Measurements from ENCODE around the gene ZNF426.
"Not testable (repeated sequence)": the region's sequence is repeated elsewhere in the genome, so short reads cannot be mapped to it uniquely, and the experiment has no call there.

Gene ZNF426

DNA sequence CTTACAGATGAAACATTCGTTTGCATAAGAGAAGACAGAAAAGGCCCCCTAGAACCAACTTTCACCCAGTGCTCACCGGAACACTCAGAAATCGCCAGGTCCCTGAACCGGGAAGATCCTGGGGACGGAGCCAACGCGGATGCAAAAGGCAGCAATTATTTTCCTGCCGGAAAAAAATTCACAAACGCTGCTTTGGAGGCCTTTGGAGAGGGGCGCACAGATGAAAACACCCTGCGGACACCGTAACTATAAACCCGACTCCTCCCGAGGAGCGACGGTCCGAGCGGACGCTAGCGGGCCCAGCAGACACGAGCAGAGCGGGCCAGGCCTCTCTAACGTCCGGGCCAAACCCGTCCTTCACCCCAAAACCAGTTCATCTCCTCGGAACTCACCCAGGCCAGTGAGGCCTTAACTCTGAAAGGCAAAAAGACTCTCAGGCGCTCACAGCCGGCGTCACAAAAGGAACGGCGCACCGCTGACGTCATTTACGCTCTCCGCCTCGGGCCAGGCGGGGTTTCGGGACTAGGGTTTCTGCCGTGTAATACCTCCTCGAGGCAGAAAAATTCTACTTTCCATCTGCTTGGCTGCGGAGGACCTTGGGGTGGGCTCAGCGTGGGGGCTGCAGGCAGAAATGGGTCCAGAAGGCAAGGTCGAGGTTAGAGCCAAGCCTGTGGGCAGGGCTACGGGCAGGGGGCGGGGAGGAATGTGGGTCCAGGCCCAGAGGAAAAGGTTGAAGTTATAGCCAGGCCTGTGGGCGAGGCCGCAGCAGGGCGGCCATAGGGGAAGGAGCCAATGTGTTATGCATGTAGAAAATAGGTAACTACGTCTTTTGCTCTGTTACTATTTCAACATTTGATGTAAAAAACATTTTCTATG, at the start of gene ZNF426:
ZNF426 (minus strand) TSS at position 463 of the 876 bp plus-strand sequence. CDS start 2,413 bp downstream, outside the sequence.
- DNase-seq: peak; percentile 86

DNA sequence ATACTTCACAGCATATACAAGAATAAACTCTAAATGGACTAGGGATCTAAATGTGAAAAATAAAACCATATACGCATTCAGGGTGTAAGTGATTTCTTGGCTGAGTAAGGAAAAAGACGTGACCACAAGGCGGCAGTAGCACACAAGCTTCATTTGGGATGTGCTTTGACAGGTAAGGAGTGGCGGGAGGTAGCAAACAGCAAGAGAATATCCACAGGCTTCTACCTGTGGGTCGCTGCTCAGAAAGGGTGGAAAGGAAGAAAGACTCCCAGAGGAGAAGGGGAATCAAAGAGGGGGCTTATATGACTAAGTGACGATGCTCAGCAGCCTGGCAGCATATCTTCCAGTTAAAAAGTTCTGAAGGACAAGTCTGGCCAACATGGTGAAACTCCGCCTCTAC, 48.3 kb upstream of the ZNF426 start:
- DNase-seq: peak; percentile 33

DNA sequence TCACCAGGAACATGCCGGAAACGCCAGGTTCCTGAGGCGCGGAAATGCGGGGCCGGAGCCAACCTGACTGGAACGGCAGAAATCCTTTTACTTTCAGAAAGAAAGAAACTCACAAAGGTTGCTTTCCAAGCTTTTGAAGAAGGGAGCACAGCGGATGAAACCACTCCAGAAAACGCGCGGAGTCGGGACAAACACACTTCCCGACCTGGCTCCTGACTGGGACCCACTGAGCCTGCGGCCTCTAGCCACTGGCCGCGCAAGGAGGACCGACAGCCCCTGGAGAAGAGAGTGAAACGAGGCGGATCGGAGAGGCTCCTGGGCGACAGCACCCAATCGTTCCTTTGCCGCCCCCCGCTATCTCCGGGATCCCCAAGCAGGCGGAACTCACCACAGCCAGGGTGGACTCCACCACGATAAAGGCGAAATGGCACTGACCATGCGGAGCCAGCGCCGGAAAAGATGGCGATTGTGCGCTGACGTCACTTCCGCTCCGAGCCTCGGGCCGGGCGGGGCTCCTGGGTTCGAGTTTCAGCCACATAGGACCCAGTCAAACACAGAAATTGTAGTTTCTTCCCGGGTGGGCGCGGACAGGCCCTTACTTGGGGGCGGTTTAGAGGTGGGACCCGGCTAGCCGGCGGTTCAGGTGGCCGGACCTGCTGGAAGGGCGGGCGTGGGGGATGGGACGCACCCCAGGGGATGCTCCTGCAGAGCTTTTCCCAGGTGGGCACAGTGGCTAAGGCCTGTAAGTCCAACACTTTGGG, 45.8 kb upstream of the ZNF426 start, which contains the start of gene ZNF121:
ZNF121 (minus strand) TSS at position 432 of the 761 bp plus-strand sequence. CDS start 16,407 bp downstream, outside the sequence.
- DNase-seq: peak; percentile 86

DNA sequence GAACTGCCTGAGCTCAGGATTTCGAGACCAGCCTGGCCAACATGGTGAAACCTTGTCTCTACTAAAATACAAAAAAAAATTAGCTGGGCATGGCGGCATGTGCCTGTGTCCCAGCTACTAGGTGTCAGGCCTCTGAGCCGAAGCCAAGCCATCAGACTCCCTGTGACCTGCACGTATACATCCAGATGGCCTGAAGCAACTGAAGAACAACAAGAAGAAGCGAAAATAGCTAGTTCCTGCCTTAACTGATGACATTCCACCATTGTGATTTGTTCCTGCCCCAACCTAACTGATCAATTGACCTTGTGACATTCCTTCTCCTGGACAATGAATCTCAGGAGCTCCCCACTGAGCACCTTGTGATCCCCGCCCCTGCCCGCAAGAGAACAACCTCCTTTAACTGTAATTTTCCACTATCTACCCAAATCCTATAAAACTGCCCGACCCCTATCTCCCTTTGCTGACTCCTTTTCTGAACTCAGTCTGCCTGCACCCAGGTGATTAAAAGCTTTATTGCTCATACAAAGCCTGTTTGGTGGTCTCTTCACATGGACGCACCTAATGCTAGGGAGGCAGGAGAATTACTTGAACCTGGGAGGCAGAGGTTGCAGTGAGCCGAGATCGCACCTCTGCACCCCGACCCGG, 43.8 kb upstream of the ZNF426 start:
- not testable (repeated sequence) for DNase-seq

DNA sequence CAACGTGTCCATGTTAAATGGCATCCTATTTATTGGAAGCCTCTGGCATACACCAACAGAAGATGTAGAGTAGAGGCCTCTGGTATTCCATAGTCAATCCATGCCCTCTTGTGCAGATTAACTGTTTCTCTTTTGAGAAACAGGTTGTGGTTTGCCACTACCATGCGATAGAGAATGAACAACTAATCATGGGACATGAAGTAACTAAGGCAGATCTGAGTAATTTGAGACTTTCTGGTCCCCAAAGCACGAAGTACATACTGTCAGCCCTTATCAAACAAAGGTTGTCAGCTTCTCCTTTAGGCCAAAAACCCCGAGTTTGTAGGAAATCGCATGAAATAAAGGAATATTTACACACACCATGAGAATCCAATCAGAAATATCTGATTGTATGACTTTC, 42.3 kb upstream of the ZNF426 start:
- DNase-seq: no peak

DNA sequence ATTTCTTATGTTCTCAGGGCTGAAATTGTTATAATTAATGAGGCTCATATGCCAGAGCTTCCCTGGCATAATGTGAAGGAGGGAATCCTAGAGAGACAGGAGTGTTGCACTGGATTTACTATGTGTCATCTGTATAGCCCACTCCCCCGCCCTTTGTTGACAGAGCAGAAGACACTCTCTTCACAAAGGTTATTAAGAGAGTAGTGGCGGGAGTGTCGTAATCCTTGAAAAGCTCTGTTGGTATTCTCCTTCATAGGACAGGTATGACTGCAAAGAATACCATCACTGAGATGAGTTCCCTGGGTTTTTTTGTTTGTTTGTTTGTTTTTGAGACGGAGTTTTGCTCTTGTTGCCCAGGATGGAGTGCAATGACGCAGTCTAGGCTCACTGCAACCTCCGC, 31.8 kb upstream of the ZNF426 start:
- DNase-seq: no peak

DNA sequence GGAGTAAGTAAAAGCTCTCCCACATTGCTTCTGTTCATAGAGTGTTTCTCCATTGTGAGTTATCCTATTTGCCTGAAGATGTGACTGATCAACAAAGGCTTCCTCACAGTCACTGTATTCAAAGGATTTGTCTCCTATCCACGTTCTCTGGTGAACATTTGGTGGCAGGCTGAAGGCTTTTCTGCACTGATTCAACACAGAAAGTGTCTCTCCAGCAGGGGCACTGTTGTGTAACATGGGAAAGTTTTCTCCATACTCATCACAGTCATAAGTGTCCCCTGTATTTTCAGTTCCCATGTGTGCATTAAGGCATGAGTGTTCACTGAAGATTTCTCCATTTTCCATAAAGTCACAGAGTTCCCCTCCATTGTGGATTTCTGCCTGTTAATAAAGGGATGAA, 28.3 kb upstream of the ZNF426 start:
- DNase-seq: no peak

DNA sequence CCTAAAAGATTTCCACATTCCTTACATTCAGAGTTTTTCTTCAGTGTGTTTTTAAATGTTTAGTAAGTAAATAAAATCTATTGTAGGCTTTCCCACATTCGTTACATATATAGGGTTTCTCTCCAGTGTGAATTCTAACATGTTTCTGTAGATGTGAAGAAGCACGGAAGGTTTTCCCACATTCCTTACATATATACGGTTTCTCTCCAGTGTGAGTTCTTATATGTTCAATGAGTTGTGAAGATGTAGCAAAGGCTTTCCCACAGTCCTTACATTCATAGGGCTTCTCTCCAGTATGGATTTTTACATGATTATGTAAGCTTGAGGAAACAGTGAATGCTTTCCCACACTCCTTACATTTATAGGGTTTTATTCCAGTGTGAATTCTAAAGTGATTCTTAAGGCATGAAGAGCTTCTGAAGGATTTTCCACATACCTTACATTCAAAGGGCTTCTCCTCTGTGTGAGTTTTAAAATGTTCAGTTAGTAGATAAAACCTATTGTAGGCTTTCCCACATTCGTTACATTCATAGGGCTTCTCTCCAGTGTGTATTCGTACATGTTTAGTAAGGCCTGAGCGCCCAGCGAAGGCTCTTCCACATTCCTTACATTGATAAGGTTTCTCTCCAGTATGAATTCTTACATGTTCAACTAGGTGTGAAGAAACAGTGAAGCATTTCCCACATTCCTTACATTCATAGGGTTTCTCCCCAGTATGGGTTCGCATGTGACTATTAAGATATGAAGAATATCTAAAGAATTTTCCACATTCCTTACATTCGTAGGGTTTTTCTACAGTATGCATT, 27.7 kb upstream of the ZNF426 start:
- DNase-seq: no peak

DNA sequence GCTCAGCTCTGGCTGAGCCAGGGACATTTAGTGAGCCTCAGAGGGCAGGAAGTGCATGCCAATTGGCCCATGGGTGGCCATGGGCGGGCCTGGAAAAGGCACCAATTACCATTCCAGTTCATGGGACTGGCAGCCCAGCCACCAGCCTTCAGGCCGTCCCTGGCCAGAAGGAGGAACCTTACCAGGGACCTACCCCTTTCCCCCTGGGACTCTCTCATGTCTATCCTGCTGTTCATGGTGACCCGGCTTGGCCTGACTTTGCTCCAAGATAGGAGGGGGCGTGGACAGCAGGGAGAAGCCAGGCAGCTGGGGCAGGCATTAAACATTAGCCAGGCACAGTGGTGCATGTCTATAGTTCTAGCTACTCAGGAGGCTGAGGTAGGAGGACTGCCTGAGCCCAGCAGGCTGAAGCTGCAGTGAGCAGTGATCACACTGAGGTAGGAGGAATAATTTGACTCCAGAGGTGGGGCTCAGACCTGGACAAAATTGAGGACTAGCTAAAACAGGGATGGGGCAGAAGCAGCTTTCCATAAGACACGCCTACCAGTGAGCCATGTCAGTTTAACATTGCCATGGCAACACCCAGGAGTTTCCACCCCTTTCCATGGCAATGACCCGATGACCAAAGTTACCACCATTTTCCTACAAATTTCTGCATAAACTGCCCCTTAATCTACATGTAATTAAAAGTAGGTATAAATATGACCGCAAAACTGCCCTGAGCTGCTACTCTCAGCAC, 14.3 kb upstream of the ZNF426 start:
- no peak for DNase-seq

DNA sequence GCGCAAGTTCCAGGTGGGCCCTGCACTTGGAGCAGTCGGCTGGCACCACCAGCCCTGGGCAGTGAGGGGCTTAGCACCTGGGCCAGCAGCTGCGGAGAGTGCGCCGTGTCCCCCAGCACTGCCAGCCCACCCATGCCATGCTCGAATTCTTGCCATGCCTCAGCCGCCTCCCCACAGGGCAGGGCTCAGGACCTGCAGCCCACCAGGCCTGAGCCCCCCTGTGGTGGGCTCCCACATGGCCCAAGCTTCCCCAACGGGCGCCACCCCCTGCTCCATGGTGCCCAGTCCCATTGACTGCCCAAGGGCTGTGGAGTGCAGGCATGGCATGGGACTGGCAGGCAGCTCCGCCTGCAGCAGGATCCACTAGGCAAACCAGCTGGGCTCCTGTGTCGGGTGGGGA, 9.4 kb upstream of the ZNF426 start:
- DNase-seq: no peak

DNA sequence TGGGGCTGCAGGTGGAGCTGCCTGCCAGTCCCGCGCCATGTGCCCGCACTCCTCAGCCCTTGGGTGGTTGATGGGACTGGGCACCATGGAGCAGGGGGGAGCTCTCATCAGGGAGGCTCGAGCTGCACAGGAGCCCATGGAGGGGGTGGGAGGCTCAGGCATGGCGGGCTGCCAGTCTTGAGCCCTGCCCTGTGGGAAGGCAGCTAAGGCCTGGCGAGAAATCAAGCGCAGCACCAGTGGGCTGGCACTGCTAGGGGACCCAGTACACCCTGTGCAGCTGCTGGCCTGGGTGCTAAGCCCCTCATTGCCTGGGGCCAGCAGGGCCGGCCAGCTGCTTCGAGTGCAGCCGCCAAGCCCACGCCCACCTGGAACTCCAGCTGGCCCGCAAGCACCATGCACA, 2.8 kb upstream of the ZNF426 start:
- DNase-seq: not testable (repeated sequence)

DNA sequence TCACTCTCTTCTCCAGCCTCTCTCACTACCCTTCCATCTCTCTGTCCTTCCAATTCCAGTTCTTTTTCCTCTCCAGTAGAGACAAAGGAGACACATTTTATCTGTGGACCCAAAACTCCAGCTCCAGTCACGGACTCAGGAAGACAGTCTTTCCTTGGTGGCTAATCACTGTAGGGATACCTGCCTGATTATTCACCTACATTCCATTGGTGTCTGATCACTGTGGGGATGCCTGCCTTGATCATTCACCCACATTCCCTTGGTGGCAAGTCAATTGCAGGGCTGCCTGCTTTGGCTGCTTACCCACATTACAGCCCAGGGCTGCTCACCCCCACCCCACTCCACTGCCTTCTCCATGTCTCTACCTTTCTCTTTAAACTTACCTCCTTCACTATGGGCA, 1.5 kb upstream of the ZNF426 start:
- not testable (repeated sequence) for DNase-seq

DNA sequence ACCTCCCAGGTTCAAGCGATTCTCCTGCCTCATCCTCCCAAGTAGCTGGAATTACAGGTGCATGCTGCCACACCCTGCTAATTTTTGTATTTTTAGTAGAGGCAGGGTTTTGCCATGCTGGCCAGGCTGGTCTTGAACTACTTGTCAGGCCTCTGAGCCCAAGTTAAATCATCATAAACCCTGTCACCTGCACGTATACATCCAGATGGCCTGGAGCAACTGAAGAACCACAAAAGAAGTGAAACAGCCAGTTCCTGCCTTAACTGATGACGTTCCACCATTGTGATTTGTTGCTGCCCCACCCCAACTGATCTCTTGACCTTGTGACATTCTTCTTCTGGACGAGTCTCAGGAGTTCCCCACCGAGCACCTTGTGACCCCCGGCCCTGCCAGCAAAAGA, 756 bp upstream of the ZNF426 start:
- not testable (repeated sequence) for DNase-seq

DNA sequence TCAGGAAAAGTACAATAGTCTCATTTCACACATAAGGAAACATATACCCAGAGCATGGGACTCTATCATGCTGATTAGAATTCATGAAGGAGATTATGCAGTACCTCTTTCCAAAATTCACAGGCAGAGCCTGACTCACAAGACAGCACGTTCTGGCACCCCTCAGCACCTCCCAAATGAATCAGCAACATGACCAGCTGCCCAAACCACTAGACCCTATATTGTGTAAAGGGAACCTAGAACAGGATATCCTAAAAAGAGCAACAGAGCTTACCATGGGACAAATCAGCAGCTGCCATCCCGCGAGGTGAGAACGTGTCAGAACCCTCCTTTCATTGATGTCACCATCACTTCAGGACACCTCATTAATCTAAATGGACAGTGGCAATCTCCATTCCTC, 2.5 kb downstream of the ZNF426 start:
- DNase-seq: no peak

DNA sequence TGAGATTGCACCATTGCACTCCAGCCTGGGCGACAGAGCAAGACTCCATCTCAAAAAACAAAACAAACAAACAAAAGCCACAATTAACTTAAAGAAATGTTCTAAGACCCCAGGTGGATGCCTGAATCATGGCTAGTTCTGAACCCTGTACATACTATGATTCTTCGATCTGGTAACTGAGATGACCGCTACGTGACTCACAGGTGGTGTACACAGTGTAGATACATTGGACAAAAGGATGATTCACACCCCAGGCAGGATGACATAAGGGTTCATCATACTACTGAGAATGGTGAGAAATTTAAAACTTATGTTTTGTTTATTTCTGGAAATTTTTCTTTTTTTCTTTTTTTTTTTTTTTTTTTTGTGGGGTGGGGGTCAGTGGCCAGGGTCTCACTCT, 6.5 kb downstream of the ZNF426 start:
- DNase-seq: no peak

DNA sequence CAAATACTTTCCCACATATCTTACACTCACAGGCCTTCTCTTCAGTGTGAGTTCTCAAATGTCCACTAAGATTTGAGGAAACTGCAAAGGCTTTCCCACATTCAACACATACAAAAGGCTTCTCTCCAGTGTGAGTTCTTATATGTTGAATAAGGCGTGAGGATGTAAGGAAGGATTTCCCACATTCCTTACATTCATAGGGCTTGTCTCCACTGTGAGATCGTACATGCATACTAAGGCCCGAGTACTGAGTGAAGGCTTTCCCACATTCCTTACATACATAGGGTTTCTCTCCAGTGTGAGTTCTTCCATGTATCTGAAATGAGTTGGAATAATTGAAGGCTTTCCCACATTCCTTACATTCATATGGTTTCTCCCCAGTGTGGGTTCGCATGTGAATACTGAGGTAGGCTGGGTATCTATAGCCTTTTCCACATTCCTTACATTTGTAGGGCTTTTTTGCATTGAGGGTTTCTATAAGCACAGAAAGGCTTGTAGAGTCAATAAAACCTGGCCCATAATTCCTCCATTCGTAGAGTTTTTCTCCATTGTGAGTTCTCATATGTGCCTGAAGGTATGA, 9.6 kb downstream of the ZNF426 start:
- no peak for DNase-seq

DNA sequence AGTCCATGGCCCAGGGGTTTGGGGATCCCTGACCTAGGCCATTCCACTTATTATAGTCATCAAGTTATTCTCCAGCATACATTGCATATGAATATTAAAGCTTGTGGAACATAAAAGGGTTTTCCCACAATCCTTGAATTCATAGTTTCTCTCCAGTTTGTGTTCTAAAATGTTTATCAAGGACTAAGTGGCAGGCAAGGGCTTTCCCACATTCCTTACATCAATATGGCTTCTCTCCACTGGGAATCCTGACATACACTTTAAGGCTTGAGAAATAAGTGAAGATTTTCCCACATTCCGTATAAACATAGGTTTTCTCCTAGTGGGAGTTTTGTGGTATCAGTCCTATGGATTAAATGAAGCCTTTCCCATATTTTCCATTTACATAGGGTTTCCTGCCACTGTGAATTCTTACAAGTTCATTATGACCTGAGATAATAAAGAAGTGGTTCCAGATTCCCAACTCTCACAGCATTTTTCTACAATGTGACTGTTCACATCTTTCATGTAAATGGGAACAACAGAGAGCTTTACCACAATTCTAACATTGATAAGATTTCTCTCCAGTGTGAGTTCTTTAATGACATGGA, 14.5 kb downstream of the ZNF426 start:
- no peak for DNase-seq

DNA sequence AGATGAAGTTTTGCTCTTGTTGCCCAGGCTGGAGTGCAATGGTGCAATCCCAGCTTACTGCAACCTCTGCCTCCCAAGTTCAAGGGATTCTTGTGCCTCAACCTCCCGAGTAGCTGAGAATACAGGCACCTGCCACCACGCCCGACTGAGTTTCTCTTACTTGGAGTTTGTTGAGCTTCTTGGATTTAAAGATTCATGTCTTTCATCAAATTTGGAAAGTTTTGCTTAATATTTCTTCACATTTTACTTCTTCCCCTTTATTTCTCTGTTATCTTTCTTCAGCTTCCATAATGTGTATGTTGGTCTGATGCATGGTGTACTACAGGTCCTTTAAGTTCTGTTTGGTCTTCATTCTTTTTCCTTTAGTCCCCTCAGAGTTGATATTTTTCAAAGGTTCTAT, 31.2 kb downstream of the ZNF426 start:
- DNase-seq: no peak

DNA sequence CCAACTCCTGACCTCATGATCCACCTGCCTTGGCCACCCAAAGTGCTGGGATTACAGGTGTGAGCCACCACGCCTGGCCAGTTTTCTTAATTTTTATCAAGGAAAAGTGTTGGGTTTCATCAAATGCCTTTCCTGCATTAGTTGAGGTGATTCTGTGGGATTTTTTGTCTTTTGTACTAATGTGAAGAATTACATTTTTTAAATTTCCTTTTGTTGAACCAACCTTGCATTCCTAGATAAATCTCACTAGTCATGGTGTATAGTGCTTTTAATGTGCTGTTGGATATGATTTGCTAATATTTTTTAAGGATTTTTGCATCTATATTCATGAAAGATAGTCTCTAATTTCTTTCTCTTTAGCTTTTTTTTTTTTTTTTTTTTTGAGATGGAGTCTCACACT, 37.6 kb downstream of the ZNF426 start:
- no peak for DNase-seq

DNA sequence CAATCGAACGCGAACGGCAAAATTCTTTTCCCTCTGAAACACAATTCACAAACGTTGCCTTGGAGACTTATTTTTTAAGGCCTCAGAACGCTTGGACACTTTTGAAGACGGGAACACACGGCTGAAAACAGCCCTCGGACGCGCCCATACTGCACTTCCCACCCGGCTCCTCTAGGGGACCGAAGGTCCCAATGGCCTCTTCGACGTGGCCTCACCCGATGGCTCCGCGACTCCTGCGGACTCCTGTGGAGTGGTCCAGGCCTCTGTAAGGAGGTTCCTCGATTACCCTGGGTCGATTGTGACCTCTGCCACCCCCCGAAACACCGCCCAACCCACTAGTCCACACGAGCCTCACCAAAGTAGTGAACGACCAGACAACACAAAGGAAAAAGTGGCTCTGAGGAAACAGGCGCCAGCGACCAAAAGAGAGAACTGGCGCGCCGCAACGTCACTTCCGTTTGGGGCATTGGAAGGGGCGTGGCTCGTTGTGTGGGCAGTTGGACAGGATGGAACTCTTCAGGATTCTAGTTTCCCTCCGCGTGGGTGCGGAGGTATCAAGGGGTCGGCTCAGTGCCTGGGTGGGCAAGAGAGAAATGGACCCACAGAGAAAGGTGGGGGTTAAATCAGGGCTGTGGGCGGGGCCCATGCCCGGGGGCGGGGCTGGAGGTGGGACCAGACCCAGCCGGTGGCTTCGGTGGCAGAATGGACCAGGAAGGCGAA, 40.1 kb downstream of the ZNF426 start, which contains the start of gene ZNF560:
ZNF560 (minus strand) TSS at position 434 of the 720 bp plus-strand sequence. CDS start 23,303 bp downstream, outside the sequence.
- no peak for DNase-seq
